A549 treated with AZD9567 at 1 μM for 4 hours (cell line): Measurements from ENCODE around the gene HOXC5. TPM values are rescaled to one million over a fixed set of nuclear protein-coding genes. Genes with fewer than 3 reads are reported as not detected.

Source experiments
- total RNA-seq: library from RNA; stranded (reverse); fragments of 200-300 nt; extraction: Qiagen RNA extraction; gene quantifications from 5 replicates; pipeline ENCODE4 v1.2.3, GENCODE V29; 2022; ENCODE audit not compliant: insufficient read depth

Gene HOXC5
- 0.29 to 0.58 TPM (median 0.43 TPM) in 4 of 5 replicates, not detected in the other for total RNA-seq

DNA sequence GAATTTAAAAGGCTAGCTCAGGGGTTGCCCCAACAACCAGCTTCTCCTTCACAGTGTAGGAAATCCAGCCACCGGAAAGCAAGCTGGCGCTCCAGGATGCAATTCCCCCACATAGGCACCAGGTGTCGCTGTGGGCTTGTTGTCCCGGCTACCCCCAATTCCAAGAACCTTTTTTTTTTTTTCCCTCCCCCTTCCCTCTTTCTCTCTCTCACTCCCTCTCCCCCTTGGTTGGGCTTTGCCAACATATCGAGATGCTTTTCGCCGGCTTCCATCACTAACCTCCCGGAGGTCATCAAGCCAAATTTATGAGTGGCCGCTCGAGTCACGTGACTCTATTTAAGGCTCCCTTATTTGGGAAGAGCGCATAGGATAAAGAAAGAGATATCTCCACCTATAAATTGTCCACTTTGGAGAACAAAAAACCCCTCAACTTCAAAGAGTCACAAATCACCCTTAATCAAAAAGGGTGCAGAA lies at the start of gene HOXC5:
TSS of gene HOXC5 (plus strand) at position 424 of the 474 bp plus-strand sequence. CDS start 73 bp downstream, outside the sequence.

DNA sequence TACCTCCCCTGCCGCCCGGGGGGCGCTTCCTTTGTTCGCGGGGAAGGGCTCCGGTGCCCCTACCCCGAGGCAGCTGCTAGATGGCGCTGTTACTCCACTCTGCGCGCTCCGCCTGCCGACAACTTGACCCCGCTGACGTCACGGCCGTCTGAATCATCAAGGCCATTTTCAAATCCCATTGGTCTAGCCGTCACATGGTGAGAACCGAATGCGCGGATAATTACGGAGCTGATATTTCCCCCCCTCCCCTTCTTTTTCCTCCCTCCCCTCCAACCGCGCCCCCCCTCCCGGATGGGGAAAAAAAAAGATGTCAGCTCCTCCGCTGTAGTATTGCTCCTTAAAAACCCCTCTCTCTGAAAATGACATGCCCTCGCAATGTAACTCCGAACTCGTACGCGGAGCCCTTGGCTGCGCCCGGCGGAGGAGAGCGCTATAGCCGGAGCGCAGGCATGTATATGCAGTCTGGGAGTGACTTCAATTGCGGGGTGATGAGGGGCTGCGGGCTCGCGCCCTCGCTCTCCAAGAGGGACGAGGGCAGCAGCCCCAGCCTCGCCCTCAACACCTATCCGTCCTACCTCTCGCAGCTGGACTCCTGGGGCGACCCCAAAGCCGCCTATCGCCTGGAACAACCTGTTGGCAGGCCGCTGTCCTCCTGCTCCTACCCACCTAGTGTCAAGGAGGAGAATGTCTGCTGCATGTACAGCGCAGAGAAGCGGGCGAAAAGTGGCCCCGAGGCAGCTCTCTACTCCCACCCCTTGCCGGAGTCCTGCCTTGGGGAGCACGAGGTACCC lies 47.8 kb upstream of the HOXC5 start, which contains the start of gene HOXC10:
TSS of gene HOXC10 (plus strand) at position 246 of the 791 bp plus-strand sequence. CDS start at position 360, 114 bp downstream.

DNA sequence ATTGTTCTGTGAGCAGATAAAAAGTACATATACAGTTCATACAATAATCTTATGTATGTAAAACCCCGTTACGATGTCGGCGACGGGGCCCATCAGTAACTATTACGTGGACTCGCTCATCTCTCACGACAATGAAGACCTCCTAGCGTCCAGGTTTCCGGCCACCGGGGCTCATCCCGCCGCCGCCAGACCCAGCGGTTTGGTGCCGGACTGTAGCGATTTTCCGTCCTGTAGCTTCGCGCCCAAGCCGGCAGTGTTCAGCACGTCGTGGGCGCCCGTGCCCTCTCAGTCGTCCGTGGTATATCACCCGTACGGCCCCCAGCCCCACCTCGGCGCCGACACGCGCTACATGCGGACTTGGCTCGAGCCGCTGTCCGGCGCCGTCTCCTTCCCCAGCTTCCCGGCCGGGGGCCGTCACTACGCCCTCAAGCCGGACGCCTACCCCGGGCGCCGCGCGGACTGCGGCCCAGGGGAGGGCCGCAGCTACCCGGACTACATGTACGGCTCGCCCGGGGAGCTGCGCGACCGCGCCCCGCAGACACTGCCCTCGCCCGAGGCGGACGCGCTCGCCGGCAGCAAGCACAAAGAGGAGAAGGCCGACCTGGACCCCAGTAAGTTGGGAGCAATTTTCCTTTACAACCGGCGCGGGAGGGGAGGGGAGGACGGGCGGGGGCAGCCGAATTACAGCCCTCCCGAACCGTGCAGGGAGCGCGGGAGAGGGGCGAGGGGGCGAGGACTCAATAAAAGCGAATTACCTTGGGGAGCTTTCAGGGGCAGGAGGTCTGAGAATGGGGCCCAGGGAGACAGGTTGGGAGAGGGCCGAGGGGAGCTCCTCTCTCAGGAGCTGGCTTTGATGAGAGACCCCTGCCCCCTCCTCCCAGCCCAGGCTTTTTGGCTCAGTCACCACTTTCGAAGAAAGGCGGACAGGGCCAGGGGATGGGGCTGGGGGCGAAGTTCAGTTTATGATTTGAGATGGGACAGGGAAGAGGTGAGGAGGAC lies 32.4 kb upstream of the HOXC5 start, which contains the start of gene HOXC9:
TSS of gene HOXC9 (plus strand) at position 46 of the 999 bp plus-strand sequence. CDS start at position 74, 28 bp downstream.

DNA sequence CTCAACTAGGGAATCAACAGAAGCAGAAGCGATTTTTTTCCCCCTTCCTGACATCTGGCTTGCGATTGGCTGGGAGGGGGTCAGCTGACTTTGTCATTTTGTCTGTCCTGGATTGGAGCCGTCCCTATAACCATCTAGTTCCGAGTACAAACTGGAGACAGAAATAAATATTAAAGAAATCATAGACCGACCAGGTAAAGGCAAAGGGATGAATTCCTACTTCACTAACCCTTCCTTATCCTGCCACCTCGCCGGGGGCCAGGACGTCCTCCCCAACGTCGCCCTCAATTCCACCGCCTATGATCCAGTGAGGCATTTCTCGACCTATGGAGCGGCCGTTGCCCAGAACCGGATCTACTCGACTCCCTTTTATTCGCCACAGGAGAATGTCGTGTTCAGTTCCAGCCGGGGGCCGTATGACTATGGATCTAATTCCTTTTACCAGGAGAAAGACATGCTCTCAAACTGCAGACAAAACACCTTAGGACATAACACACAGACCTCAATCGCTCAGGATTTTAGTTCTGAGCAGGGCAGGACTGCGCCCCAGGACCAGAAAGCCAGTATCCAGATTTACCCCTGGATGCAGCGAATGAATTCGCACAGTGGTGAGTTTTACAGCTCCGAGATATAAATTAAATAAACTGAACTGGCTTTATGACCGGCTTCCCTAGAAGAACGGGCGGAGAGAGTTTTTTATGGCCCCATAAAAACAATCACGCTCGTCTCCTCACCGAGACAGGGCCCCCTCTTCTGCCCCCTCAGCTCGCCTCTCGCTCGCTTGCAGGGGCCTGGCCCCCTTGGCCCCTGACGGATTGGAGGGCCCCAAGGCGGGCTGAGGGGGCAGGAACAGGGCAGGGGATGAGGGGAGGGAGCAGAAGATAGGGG lies 4.3 kb upstream of the HOXC5 start, which contains the start of gene HOXC6:
TSS of gene HOXC6 (plus strand) at position 127 of the 888 bp plus-strand sequence. CDS start at position 209, 82 bp downstream.

DNA sequence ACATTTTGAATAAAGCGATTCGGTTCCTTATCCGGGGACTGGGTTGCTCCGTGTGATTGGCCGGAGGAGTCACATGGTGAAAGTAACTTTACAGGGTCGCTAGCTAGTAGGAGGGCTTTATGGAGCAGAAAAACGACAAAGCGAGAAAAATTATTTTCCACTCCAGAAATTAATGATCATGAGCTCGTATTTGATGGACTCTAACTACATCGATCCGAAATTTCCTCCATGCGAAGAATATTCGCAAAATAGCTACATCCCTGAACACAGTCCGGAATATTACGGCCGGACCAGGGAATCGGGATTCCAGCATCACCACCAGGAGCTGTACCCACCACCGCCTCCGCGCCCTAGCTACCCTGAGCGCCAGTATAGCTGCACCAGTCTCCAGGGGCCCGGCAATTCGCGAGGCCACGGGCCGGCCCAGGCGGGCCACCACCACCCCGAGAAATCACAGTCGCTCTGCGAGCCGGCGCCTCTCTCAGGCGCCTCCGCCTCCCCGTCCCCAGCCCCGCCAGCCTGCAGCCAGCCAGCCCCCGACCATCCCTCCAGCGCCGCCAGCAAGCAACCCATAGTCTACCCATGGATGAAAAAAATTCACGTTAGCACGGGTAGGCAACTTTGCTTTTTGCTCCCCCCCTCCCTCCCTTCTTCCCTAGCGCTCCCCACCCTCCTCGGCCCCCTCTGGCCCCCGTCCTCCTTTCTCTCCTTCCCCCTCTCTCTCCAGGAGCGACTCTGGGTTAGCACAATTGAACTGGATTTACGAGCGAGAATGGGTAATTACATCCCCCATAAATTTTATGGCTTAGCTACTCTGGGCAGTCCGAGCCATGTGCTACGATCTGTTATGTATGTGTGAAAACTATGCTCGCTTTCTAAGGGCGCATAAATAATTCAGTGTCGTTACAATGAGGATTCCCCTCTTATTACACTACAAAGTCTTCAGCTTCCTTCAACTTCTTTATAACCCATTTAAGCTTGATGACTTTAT lies 21.2 kb downstream of the HOXC5 start, which contains the start of gene HOXC4:
TSS of gene HOXC4 (plus strand) at position 85 of the 991 bp plus-strand sequence. CDS start at position 173, 88 bp downstream.

Other genes with a start within 250 kb of the HOXC5 start
- gene HOXC13, start 94.2 kb upstream of the HOXC5 start, total RNA-seq: 15.0 to 23.2 TPM (median 16.5 TPM) in 5 replicates
- not detected in 5 replicates for gene HOXC12, start 78.1 kb upstream of the HOXC5 start, total RNA-seq
- 0.42 to 0.59 TPM (median 0.45 TPM) in 4 of 5 replicates, not detected in the other for gene HOXC11, start 59.9 kb upstream of the HOXC5 start, total RNA-seq
- gene HOTAIR, start 58.1 kb upstream of the HOXC5 start, total RNA-seq: 0.14 to 0.20 TPM (median 0.19 TPM) in 3 of 5 replicates, not detected in the others
- gene HOXC10, start 47.9 kb upstream of the HOXC5 start, total RNA-seq: 1.9 to 4.5 TPM (median 2.5 TPM) in 5 replicates
- gene HOXC9, start 32.9 kb upstream of the HOXC5 start, total RNA-seq: 9.5 to 13.2 TPM (median 10.1 TPM) in 5 replicates
- 3.3 to 4.6 TPM (median 4.0 TPM) in 5 replicates for gene HOXC8, start 24.1 kb upstream of the HOXC5 start, total RNA-seq
- gene HOXC6, start 4.6 kb upstream of the HOXC5 start, total RNA-seq: 3.5 to 6.6 TPM (median 3.8 TPM) in 5 replicates
- gene HOXC4, start 20.8 kb downstream of the HOXC5 start, total RNA-seq: 2.0 to 4.9 TPM (median 2.8 TPM) in 5 replicates
- gene SMUG1, start 155.9 kb downstream of the HOXC5 start, total RNA-seq: 26.7 to 33.7 TPM (median 31.2 TPM) in 5 replicates
- 21.7 to 27.2 TPM (median 24.7 TPM) in 5 replicates for gene CBX5, start 247.1 kb downstream of the HOXC5 start, total RNA-seq
- gene HNRNPA1, start 247.7 kb downstream of the HOXC5 start, total RNA-seq: 1,359 to 2,807 TPM (median 1,410 TPM) in 5 replicates